Stimulated activated CD4-positive, alpha-beta T cell treated with anti-CD3 and anti-CD28 coated beads, Interleukin-1b, Interleukin-23, amount 100 ng/mL, for 1 hour (primary cell): ENCODE data around the gene CCS.
"Not testable (repeated sequence)": the region's sequence is repeated elsewhere in the genome, so short reads cannot be mapped to it uniquely, and the experiment has no call there.

Source experiments
- DNase-seq, 2 donors: peaks; one replicate each; pipeline ENCODE4 v3.0.0-alpha.2; 2020; ENCODE audit warnings: low read depth in 2 of 2

Gene CCS

DNA sequence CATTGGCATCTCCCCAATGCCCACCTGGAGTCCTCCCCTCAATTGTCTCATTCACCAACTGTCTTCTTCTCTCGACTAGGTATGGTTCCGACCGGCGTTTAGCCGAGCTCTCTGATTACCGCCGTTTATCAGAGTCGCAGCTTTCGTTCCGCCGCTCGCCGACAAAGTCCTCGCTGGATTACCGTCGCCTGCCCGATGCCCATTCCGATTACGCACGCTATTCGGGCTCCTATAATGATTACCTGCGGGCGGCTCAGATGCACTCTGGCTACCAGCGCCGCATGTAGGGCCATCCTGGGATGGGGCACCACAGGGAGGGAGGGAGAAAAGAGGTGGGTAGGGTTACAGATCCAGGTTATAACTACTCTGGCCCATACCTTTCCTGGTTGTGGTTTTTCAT, 33.4 kb downstream of the CCS start:
- DNase-seq, result no peak

DNA sequence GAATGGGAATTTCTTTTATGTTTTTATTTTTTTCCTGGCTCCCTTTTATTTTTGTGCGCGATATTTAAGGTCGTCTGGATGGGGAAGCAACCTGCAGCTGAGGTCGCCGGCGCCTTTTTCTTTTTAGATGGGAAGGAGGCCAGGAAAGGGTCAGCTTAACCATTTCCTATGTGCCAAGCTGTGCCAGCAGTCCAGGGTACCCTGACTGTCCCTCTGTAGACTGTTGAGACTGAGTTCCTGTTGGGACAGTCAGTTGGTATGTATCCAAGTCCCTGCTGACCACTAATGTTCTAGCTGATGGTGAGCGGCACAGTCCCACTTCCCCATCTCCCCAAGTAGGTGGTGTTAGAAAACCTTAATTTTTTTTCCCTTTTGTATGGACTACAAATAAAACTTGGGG, 33.9 kb downstream of the CCS start:
- DNase-seq, result no peak

DNA sequence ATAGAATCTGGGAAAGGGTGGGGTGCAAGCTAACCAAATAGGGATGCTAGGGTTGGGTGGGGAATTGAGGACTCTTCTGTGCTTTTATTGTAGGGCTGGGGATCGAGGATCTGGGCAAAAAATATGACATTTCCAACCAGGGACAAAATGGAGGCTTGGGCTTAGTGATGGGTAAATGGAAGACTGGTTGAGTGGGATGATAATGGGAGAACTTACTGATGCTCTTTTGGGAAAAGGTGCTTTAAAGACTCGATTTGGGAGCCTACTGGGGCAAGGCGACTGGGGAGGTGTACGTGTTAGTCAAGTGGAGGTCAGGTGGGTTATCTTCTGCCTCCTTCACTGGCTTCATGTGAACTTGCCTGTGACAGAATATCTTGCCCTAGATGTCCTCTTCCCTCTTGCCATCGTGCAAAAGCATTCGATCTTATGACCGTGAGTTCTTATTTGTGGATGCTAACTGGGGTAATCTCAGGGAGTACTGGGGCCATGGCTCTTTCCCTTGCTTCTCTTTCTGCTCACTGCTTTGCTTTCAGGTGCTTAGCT, 35.1 kb downstream of the CCS start:
- no peak for DNase-seq

DNA sequence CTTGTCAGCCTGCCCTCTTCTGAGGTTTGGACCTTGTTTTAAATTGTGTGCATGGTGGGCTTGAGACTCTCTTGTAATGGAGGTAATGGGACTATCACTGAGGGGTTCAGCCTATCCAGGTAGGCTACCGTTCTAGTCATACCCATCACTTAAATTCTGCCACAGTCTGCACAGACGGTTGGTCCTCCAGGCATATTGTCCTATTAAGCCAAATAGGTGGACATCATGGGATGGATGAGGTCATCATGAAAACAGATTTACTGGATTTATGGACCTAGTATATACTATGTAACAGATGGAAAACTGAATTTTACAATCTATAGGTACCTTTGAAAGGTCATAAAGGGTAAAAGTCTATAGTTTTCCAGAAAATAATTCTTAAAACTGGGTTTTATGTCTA, 36.4 kb downstream of the CCS start:
- DNase-seq, result no peak

DNA sequence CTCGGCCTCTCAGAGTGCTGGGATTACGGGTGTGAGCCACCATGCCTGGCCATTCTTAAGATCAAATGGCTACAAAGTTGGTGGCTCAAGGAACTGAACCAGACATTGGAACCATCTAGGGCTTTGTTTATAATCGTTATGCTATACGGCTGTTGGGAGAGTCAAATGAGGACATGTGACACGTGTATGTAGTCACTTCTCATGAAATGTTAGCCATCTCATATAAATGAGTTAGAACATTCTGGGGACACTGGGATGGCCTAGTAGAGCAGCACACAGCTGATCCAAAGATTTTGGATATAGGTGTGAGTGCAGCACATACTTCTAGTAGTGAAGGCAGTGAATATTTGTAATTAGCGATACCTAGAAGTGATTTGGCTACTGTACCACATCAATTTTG, 38.9 kb downstream of the CCS start:
- DNase-seq, result no peak

DNA sequence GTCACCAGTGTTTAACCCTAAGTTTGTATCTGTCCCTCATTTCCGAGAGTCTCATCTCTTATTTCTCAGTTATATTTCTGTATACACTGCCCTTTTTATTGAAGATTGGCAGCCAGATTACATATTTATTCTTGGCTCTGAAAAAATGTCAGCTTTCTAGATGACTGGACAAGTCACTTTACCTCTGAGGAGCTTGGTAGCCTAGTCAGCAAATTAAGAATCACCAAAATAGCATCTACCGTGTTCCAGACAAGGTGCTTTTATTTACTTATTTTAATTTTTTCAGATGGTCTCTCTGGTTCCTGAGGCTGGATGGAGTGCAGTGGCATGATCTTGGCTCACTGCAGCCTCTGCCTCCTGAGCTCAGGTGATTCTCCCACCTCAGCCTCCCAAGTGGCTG, 40.0 kb downstream of the CCS start:
- no peak for DNase-seq

DNA sequence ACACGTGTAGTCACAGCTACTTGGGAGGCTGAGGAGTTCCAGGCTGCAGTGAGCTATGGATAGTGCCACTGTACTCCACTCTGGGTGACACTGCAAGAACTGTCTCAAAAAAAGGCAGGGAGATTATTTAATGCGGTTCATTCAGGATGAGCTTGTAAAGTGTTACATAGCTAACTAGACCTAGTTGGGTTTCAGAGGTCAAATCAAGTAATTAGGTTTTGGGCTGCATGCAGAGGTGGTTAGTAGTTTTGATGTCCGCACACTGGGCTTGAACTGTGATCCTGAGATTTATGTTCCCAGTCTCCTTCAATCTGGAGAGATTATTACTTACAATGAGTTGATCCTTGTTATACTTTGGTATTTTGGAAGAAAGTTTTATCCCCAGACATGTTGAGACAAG, 43.4 kb downstream of the CCS start:
- DNase-seq, result no peak

DNA sequence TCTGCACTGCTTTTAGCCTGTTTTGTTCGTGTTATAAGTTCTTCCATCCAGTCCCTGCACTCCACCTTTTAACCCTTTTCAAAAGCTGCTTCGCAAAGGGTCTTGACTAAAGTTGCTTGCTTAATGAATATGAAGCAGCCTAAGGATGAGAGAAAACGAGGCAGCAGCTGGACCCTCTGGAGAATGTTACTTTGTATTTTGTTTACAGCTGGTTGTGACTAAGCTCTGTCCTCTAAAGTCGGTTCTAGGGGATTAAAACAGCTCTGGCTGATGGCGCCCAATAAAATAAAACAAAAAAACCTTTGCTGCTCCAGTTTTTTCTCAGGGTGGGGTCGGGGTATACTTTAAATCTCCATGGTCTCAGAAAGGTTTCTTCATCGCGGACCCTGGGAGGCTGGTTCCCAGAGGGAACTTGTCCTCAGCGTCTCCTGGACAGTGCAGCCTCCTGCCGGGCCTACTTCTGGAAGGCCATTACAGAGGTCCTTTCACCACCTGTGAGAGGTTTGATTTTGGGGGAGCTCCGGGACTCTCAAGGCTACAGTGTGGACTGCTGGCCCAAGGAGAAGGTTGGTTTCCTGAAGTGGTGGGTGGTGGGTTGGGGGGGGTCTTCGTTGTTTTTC, 44.7 kb downstream of the CCS start:
- DNase-seq, result no peak

DNA sequence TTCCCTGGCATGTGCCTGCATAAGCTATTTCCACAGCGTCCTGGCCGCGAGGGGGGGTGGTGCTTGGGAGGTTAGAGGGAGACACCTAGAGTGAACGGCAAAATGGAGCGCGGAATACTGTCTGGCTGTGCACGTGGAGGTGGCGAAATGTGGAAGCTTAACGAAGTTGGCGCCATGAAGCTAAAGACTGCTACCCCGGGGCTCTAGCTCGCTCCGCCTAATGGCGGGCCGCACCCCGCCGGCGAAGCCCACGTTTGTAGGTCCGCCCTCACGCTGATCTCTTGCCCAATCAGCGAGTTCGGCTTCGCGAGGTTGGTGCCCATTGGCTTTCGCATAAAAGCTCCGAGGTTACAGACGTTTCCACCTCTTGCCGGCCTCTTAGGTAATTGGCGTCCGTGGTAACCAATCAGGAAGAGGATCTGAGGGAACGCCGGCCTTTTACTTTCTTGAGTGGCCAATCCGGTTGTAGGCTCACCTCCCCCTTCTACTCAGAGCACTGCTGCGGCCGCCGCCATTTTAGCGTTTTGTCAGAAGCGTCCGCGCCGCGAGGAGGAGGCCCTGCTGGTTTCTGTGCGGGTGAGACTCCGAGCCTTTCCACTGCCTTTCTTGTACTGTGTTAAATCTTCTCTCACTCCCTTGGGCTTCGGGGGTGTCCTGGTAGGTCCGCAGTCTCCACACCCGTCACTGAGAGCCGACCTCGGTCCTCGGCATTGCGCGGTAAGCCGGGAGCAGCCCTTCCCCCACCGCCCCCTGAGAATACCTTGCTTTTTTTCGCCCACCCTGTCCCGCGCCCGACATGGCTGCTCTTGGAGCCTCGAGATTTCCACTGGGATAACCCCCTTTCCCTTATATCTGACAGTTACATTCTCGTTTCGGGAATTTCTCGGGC, 45.4 kb downstream of the CCS start, which contains the start of gene RBM4:
Gene RBM4, plus strand, starts transcription at position 527 of the 889 bp plus-strand sequence. CDS start 1,009 bp downstream, outside the sequence.
- peak; percentile 77 to 92 for DNase-seq

DNA sequence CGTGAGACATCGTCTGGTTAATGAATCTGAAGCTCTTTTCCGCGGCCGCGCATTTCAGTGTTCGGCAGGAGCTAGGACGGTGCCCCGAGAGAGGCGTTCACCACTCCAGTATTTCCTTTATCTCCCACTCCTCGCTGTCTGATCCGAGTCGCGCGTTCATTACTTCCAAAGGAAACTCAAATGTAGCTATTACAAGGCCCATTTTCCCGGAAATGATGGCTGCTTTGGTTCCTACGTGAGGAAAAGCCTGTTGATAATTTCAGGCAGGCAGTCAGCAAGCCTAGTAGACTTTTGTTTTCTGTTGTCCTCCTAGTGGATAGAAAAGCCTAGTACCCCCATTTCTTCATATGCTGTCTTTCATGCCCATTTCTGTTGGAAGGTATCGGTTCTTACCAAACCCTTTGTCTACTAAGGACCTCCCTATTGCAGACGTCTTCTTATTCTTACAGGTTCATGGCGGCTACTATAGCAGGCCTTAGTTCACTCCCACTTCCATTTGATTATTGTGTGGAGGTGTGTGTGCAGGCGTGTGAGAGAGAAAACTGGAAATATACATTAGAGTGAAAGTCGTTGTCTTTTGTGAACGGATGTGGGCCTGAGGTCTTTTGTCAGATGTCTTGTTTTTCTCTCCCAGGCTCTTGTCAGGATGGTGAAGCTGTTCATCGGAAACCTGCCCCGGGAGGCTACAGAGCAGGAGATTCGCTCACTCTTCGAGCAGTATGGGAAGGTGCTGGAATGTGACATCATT, 46.3 kb downstream of the CCS start:
- DNase-seq, result no peak

DNA sequence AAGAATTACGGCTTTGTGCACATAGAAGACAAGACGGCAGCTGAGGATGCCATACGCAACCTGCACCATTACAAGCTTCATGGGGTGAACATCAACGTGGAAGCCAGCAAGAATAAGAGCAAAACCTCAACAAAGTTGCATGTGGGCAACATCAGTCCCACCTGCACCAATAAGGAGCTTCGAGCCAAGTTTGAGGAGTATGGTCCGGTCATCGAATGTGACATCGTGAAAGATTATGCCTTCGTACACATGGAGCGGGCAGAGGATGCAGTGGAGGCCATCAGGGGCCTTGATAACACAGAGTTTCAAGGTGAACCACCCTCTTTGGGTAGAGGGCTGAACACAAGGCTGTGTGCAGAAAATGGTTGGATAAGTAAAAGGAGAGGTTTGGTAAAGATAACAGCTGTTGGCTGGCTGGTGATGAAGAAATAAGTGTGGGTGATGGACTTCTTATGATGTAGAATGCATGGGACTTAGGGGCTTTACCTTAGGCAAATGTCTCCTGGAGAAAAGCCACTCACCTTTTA, 46.9 kb downstream of the CCS start:
- DNase-seq, result not testable (repeated sequence)

DNA sequence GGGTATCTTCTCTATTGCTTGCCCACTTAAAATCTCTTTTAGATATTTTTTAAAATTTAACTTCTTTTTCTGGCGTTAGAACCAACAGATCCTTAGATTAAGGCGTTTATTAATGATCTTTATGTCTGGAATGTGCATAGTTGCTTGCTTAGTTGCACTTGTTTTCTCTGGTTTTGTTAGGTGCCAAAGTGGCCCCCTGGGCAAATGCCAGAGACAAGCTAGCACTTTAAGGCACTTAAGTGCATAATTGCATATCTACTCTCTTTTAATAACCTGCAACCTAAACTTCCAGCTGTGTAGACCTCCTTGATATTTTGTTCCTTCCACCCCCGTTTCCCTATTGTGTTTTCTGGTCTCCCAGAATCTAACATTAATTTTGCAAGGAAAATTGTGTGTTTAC, 48.8 kb downstream of the CCS start:
- DNase-seq, result no peak

DNA sequence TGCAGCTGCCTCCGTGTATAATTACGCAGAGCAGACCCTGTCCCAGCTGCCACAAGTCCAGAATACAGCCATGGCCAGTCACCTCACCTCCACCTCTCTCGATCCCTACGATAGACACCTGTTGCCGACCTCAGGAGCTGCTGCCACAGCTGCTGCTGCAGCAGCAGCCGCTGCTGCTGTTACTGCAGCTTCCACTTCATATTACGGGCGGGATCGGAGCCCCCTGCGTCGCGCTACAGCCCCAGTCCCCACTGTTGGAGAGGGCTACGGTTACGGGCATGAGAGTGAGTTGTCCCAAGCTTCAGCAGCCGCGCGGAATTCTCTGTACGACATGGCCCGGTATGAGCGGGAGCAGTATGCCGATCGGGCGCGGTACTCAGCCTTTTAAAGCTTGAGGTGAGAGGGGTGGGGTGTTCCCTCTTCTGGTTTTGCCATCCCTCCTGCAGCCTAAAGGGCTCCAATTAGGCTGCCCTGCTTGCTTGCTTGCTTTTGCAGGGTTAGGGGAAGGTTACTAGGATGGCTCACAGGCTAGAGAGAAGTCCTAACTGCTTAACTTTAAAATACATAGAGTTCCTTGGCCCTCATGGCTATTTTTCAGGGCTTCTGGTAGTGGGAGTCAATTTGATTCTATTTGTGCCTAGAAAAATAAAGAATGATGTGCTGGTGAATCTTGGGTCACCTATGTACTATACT, 50.9 kb downstream of the CCS start:
- DNase-seq, result no peak

DNA sequence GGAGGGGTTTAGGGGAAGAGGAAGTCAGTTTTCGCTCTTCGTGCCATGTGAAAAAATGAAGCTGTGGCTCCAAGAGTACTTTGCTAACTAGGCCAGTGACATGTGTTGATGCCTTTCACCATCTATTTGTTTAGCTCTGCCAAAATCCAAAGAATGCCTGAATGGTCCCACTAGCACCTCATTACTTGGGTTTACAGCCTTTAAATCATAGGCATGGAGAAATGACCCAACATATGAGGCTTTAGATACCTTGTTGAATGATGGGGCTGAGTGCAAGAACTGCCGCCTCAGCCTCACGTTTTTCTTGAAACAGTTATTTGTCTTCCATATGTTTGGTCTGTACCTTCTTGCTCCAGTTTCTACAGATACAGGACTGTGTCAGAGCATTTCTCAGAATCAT, 53.8 kb downstream of the CCS start:
- DNase-seq, result no peak

DNA sequence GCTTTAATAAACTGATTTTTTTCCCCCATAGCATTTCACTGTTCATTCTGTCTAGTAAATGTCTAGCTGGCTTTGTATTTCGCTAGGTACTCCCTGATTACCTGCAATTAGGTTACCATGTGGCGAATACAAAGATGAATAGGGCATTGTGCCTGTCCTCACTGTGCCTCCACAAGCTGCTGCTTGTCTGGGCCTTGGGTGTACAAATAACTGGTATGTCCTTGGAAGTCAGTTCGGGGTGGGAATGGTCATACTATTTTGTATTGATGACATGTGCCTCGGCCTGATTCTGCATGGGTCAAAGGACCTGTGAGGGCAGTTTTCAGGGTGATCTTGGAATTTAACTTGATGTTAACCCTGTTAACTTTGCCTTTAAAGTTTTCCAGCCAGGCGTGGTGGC, 56.9 kb downstream of the CCS start:
- DNase-seq, result no peak

DNA sequence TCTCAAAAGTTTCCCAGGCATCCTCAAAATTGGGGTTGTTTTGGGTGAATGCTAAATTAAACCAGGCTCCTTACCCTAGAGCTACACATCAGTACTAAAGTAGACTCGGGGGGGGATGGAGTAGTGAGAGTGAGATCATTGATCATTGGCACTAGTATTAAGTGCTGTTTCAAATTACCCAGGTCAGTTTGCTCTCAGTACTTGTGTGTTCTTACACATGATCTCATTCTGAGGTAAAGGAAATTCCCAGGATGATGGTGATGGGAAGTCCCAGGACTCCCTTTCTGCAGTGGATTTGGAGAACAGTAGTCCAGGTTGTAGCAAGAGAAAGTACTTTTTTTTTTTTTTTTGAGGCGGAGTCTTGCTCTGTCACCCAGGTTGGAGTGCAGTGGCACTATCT, 58.0 kb downstream of the CCS start:
- DNase-seq, result no peak

DNA sequence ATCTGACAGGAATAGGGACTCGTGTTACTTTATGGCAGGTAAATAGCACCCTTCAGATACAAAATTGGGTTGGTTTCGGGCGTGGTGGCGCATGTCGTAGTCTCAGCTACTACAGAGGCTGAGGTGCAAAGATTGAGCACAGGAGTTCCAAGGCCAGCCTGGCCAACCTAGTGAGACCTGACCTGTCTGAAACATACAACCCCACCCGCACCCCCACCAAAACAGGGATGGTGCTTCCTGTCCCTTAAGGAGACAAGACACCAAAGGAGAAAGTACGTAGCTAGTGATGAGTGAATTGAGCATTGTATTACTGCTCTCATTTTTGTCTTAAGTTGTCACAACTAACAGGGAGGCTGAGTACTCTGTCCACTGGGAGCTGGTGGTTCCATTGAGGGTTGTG, 59.7 kb downstream of the CCS start:
- no peak for DNase-seq

DNA sequence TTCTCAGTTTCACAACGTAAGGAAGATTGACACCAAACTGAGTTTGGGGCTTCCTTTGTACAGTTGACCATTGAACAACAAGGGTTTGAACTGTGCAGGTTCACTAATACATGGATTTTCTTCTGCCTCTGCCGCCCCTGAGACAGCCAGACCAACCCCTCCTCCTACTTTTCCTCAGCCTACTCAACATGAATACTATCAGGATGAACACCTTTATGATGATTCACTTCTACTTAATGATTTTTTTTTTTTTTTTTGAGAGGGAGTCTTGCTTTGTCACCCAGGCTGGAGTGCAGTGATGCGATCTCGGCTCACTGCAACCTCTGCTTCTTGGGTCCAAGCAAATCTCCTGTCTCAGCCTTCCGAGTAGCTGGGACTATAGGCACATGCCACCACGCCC, 60.1 kb downstream of the CCS start:
- no peak for DNase-seq
